ENCODE data around the gene SIRPA. TPM values are rescaled to one million over a fixed set of nuclear protein-coding genes. Genes with fewer than 3 reads are reported as not detected.

SIRPA gene
- total RNA-seq, 4 donors from 2014 or later: 9.0 to 46.6 (median 18.6) TPM

DNA sequence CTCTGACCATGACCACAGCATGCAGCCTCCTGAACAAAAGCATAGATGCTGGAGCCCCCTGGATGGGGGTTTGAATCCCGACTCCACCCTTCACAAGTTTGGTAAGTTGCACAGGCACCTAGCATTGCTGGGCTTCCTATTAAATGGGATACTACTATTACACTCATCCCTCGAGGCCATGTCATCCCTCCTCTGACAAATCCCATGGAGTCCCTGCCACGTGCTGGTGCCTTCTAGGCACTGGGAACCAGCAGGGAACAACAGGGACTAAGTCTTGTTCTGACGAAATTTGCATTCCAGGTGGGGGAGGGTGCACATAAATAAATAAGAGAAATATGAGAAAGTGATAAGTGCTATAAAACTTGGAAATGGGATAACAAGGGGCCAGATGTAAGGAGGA lies 15.3 kb upstream of the SIRPA start:
- no peaks in the 10 kb centered on the region for H3K4me1 ChIP-seq
- H3K27me3 ChIP-seq: no peaks in the 10 kb centered on the region
- H3K9me3 ChIP-seq: no peaks in the 10 kb centered on the region
- TF ChIP-seq, protein P1, sequence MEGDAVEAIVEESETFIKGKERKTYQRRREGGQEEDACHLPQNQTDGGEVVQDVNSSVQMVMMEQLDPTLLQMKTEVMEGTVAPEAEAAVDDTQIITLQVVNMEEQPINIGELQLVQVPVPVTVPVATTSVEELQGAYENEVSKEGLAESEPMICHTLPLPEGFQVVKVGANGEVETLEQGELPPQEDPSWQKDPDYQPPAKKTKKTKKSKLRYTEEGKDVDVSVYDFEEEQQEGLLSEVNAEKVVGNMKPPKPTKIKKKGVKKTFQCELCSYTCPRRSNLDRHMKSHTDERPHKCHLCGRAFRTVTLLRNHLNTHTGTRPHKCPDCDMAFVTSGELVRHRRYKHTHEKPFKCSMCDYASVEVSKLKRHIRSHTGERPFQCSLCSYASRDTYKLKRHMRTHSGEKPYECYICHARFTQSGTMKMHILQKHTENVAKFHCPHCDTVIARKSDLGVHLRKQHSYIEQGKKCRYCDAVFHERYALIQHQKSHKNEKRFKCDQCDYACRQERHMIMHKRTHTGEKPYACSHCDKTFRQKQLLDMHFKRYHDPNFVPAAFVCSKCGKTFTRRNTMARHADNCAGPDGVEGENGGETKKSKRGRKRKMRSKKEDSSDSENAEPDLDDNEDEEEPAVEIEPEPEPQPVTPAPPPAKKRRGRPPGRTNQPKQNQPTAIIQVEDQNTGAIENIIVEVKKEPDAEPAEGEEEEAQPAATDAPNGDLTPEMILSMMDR (IDR thresholded peaks at IDR 0.05): no peak
- no peak for TF ChIP-seq EP300 (IDR thresholded peaks at IDR 0.05; ENCODE audit: low read depth)
- TF ChIP-seq POLR2AphosphoS5 (IDR thresholded peaks at IDR 0.05): no peak
- no peak for TF ChIP-seq POLR2A (IDR thresholded peaks at IDR 0.05)
- H3K36me3 ChIP-seq: no peaks in the 10 kb centered on the region
- 31 to 65% methylated on average over 2 to 4 of the region's 4 CpGs for WGBS, 2 donors (ENCODE audit: low coverage in 1 of 2)
- in situ Hi-C loops (cut with MboI; ENCODE audit: low pct_ligation_motif_present in 1 of 4, low pct_unique_long_range_greater_than_20kb in 1 of 4, low sequenced_read_pairs in 3 of 4) (no loop called here), intact Hi-C loops (cut with DNase I; ENCODE audit: low total_unique reads) (no loop called here)
- no peak for DNase-seq
- no peak overlapping the region for H3K4me3 ChIP-seq
- H3K27ac ChIP-seq: no peak overlapping the region

- Histone ChIP-seq H3K27me3 (no peaks in the 10 kb centered on the region), H3K4me3 (no peak overlapping the region), H3K36me3 (no peaks in the 10 kb centered on the region), H3K27ac (no peak overlapping the region), H3K4me1 (no peaks in the 10 kb centered on the region), H3K9me3 (no peaks in the 10 kb centered on the region)
- 82 to 83% methylated on average over 3 to 6 of the region's 6 CpGs for WGBS, 2 donors (ENCODE audit: low coverage in 1 of 2)
- intact Hi-C loops (cut with DNase I; ENCODE audit: low total_unique reads): no loop called here
- no peak for TF ChIP-seq POLR2AphosphoS5 (IDR thresholded peaks at IDR 0.05)
- TF ChIP-seq, protein P1 (IDR thresholded peaks at IDR 0.05): no peak
- TF ChIP-seq EP300 (IDR thresholded peaks at IDR 0.05; ENCODE audit: low read depth): no peak
- TF ChIP-seq POLR2A (IDR thresholded peaks at IDR 0.05): no peak
- DNase-seq: no peak
- in situ Hi-C loops (cut with MboI; ENCODE audit: low pct_ligation_motif_present in 1 of 4, low pct_unique_long_range_greater_than_20kb in 1 of 4, low sequenced_read_pairs in 3 of 4): no loop called here
Measured at GRCh38 chr20:1880529-1881239, 14.5 kb upstream of the SIRPA start.

- Histone ChIP-seq H3K36me3 (no peaks in the 10 kb centered on the region), H3K4me3 (no peak overlapping the region), H3K27ac (no peak overlapping the region), H3K4me1 (no peaks in the 10 kb centered on the region), H3K27me3 (no peaks in the 10 kb centered on the region), H3K9me3 (no peaks in the 10 kb centered on the region)
- DNase-seq: no peak
- WGBS, 2 donors (ENCODE audit: low coverage in 1 of 2): 53 to 80% methylated on average over 1 to 12 of the region's 12 CpGs
- TF ChIP-seq POLR2AphosphoS5 (IDR thresholded peaks at IDR 0.05): no peak
- TF ChIP-seq POLR2A (IDR thresholded peaks at IDR 0.05): no peak
- TF ChIP-seq, protein P1 (IDR thresholded peaks at IDR 0.05): no peak
- no peak for TF ChIP-seq EP300 (IDR thresholded peaks at IDR 0.05; ENCODE audit: low read depth)
- intact Hi-C loops (cut with DNase I; ENCODE audit: low total_unique reads) (no loop called here), in situ Hi-C loops (cut with MboI; ENCODE audit: low pct_ligation_motif_present in 1 of 4, low pct_unique_long_range_greater_than_20kb in 1 of 4, low sequenced_read_pairs in 3 of 4) (no loop called here)
Measured at GRCh38 chr20:1881240-1881835, 13.9 kb upstream of the SIRPA start.

- in situ Hi-C loops (cut with MboI; ENCODE audit: low pct_ligation_motif_present in 1 of 4, low pct_unique_long_range_greater_than_20kb in 1 of 4, low sequenced_read_pairs in 3 of 4) (no loop called here), intact Hi-C loops (cut with DNase I; ENCODE audit: low total_unique reads) (no loop called here)
- no peak for DNase-seq
- Histone ChIP-seq H3K4me1 (no peaks in the 10 kb centered on the region), H3K9me3 (no peaks in the 10 kb centered on the region), H3K27ac (no peak overlapping the region), H3K4me3 (no peak overlapping the region), H3K27me3 (no peaks in the 10 kb centered on the region), H3K36me3 (no peaks in the 10 kb centered on the region)
- 75% methylated on average over 8 of the region's 8 CpGs; no CpG with 5 or more reads in 1 of the 2 donors for WGBS, 2 donors (ENCODE audit: low coverage in 1 of 2)
- no peak for TF ChIP-seq POLR2A (IDR thresholded peaks at IDR 0.05)
- no peak for TF ChIP-seq POLR2AphosphoS5 (IDR thresholded peaks at IDR 0.05)
- TF ChIP-seq, protein P1 (IDR thresholded peaks at IDR 0.05): no peak
- no peak for TF ChIP-seq EP300 (IDR thresholded peaks at IDR 0.05; ENCODE audit: low read depth)
Measured at GRCh38 chr20:1882026-1882425, 13.2 kb upstream of the SIRPA start.

All from transverse colon (tissue), 4 donors.